GM12878 (cell line): ENCODE results near the gene LRP1. TPM values are rescaled to one million over a fixed set of nuclear protein-coding genes. Genes with fewer than 3 reads are reported as not detected.

ENCODE experiments used
- ATAC-seq: fragments of 200-7000 bp; cut with Tn5 transposase; 3 replicates; pipeline ENCODE4 v1.9.1; 2020; ENCODE audit warnings: mild to moderate bottlenecking, moderate library complexity
- BruUV-seq: library from RNA; stranded (reverse); fragments of 400-500 nt; replicated peaks from 2 replicates; lab custom pipeline; 2021; lab: Mats Ljungman, UMichigan
- CTCF ChIA-PET: fragments of 300-600 bp; sonication (Branson Sonifier 250); formaldehyde crosslinking; extraction: SDS; loops from one replicate; lab custom pipeline; 2021; ENCODE audit warnings: inconsistent platforms; lab: Yijun Ruan, JAX
- POLR2A ChIA-PET: fragments of 350-600 bp; formaldehyde crosslinking; extraction: SDS; loops from one replicate; lab custom pipeline; 2021; ENCODE audit warnings: inconsistent platforms; lab: Charles Lee
- RAD21 ChIA-PET: fragments of 300-600 bp; sonication (Branson Sonifier 250); formaldehyde crosslinking; loops from one replicate; lab custom pipeline; 2023; ENCODE audit warnings: antibody characterized with exemption; ENCODE audit not compliant: unreplicated experiment; lab: Charles Lee
- SMC1A ChIA-PET: fragments of 300-600 bp; sonication (Branson Sonifier 250); formaldehyde crosslinking; loops from one replicate; lab custom pipeline; 2023; ENCODE audit not compliant: unreplicated experiment, uncharacterized antibody; lab: Charles Lee
- DNase-seq: peaks from one replicate; pipeline ENCODE4 v3.0.0-alpha.2; 2011; ENCODE audit warnings: low read depth, low spot score
- FAIRE-seq: peaks from 3 replicates; lab custom pipeline; 2011; peaks lifted over from hg19 to GRCh38; lab: Jason Lieb, UNC
- H2AFZ ChIP-seq: 2 replicates; pipeline ENCODE4 v1.6.0; 2011; ENCODE audit warnings: low read depth, low read length, control low read depth; ENCODE audit not compliant: control insufficient read depth
- H3K27ac ChIP-seq: 2 replicates; pipeline ENCODE4 v1.5.1; 2011; ENCODE audit warnings: control low read depth; ENCODE audit not compliant: control insufficient read depth, insufficient read depth
- H3K27me3 ChIP-seq, 2 experiments: replicated peaks in 1 of 2; 2 replicates each; pipeline versions ENCODE4 v1.6.0 to v1.6.1; 2011; ENCODE audit warnings: low read length in 1 of 2; ENCODE audit not compliant: control insufficient read depth in 2 of 2, insufficient read depth in 2 of 2
- H3K36me3 ChIP-seq, 2 experiments: 2 replicates each; pipeline ENCODE4 v1.5.1; 2011; ENCODE audit warnings: low read length in 1 of 2; ENCODE audit not compliant: control insufficient read depth in 2 of 2, insufficient read depth in 2 of 2
- H3K4me1 ChIP-seq: 2 replicates; pipeline ENCODE4 v1.6.1; 2011; ENCODE audit warnings: mild to moderate bottlenecking, low read length, moderate library complexity, mixed read lengths; ENCODE audit not compliant: control insufficient read depth, insufficient read depth
- H3K4me2 ChIP-seq: 2 replicates; pipeline ENCODE4 v1.6.0; 2011; ENCODE audit warnings: control low read depth; ENCODE audit not compliant: control insufficient read depth, insufficient read depth
- H3K4me3 ChIP-seq: fragments of 200-600 bp; sonication (generic); 2 replicates; pipeline ENCODE4 v1.5.1; 2016
- H3K79me2 ChIP-seq: 2 replicates; pipeline ENCODE4 v1.6.0; 2011; ENCODE audit warnings: low read length; ENCODE audit not compliant: control insufficient read depth, insufficient read depth
- H3K9ac ChIP-seq: 2 replicates; pipeline ENCODE4 v1.8.0; 2011; ENCODE audit warnings: low read length, control low read depth, mixed read lengths; ENCODE audit not compliant: control insufficient read depth, insufficient read depth
- H3K9me3 ChIP-seq: replicated peaks from 3 replicates; pipeline ENCODE4 v1.5.1; 2011; ENCODE audit warnings: mild to moderate bottlenecking, low read length; ENCODE audit not compliant: control insufficient read depth, insufficient read depth
- H4K20me1 ChIP-seq: 2 replicates; pipeline ENCODE4 v1.6.0; 2011; ENCODE audit not compliant: control insufficient read depth, insufficient read depth
- CHD4 ChIP-seq: fragments of 200-600 bp; sonication (generic); IDR thresholded peaks from 2 replicates; pipeline ENCODE4 v1.6.1; 2016; ENCODE audit warnings: mild to moderate bottlenecking
- DPF2 ChIP-seq: fragments of 450-650 bp; IDR thresholded peaks from 2 replicates; pipeline ENCODE4 v1.6.1; 2017; ENCODE audit warnings: mild to moderate bottlenecking
- E4F1 ChIP-seq: fragments of 450-650 bp; IDR thresholded peaks from 2 replicates; pipeline ENCODE4 v1.6.1; 2018; ENCODE audit warnings: borderline replicate concordance, mild to moderate bottlenecking; ENCODE audit not compliant: partially characterized antibody
- ELK1 ChIP-seq: IDR thresholded peaks from 2 replicates; pipeline ENCODE4 v1.6.1; 2012; ENCODE audit warnings: low read depth, low read length, improper control_type of control experiment
- FOS ChIP-seq: IDR thresholded peaks from 3 replicates; pipeline ENCODE4 v1.6.1; 2011; ENCODE audit warnings: borderline replicate concordance; ENCODE audit not compliant: insufficient read length; ENCODE audit errors: extremely low read depth
- HCFC1 ChIP-seq: fragments of 150-350 bp; IDR thresholded peaks from 2 replicates; pipeline ENCODE4 v1.6.1; 2014; ENCODE audit warnings: low read length
- HDAC2 ChIP-seq: fragments of 200-600 bp; sonication (generic); IDR thresholded peaks from 2 replicates; pipeline ENCODE4 v1.6.1; 2017
- JUND ChIP-seq: IDR thresholded peaks from 2 replicates; pipeline ENCODE4 v1.6.1; 2012; ENCODE audit warnings: low read depth, mild to moderate bottlenecking, low read length, improper control_type of control experiment, moderate library complexity
- POLR2AphosphoS2 ChIP-seq: IDR thresholded peaks from 2 replicates; pipeline ENCODE4 v1.6.1; 2011; ENCODE audit warnings: low read depth, mild to moderate bottlenecking, low read length, improper control_type of control experiment, moderate library complexity
- WRNIP1 ChIP-seq: IDR thresholded peaks from 2 replicates; pipeline ENCODE4 v1.6.1; 2011; ENCODE audit warnings: low read depth, low read length, improper control_type of control experiment, borderline replicate concordance
- WGBS: methylation state at CpG from one replicate; pipeline ENCODE4 v1.1.6; 2016; ENCODE audit warnings: low lambda C conversion rate; ENCODE audit not compliant: insufficient replicate concordance, insufficient coverage; ENCODE audit errors: missing lambda C conversion rate; 5-methylcytosine and 5-hydroxymethylcytosine counted together
- in situ Hi-C: fragments of 300-500 bp; cut with MboI; formaldehyde crosslinking; loops from 9 replicates; pipeline ENCODE4 v1.14.3; 2018; ENCODE audit warnings: mixed read lengths
- intact Hi-C: fragments of 100-400 bp; cut with micrococcal nuclease; formaldehyde crosslinking; loops from one replicate; pipeline ENCODE4 v1.14.2; 2022; ENCODE audit not compliant: unreplicated experiment
- polyA plus RNA-seq, 11 experiments: library from polyadenylated mRNA; depleted of rRNA in 4 of 11; unstranded in 6 of 11; stranded (reverse) in 5 of 11; fragments of >200 nt; fragmentation: Nextera tagmentation in 4 of 11; fragmentation: Illumina TruSeq in 1 of 11; extraction: Ambion mirVana in 4 of 11; extraction: Trizol in 1 of 11; gene quantifications; 1 replicate in 1 of 11; 2 replicates in 10 of 11; pipeline versions ENCODE4 v1.2.1 to v1.2.3, GENCODE V29; 2011 to 2016; ENCODE audit warnings: inconsistent platforms in 2 of 11, missing spikeins in 2 of 11, low read depth in 1 of 11
- total RNA-seq, 4 experiments: library from RNA; depleted of rRNA in 3 of 4; stranded (reverse); fragments of >200 nt in 3 of 4; fragmentation: Illumina TruSeq in 1 of 4; extraction: Trizol in 1 of 4; gene quantifications; 2 replicates each; pipeline versions ENCODE4 v1.2.1 to v1.2.3, GENCODE V29; 2013 to 2021

The LRP1 gene
- total and polyA plus RNA-seq, 10 of the 15 experiments (the other 5 are each of a cell fraction or from before 2014, with no cell fraction given), result under 0.01 to 1.1 (median 0.20) TPM; not detected in 2

- Histone ChIP-seq H3K36me3 (no peaks in the 10 kb centered on the region), H3K4me3 (no peak overlapping the region), H3K4me2 (no peak overlapping the region), H3K27me3 (peaks cover 9 to 10% of the 10 kb centered on the region in 2 experiments; a peak in 3 of 4 replicates), H3K9ac (no peak overlapping the region), H3K27ac (no peak overlapping the region), H3K9me3 (no peaks in the 10 kb centered on the region), H2AFZ (no peak overlapping the region), H4K20me1 (no peaks in the 10 kb centered on the region), H3K79me2 (no peaks in the 10 kb centered on the region), H3K4me1 (peaks cover 9% of the 10 kb centered on the region)
- in situ Hi-C loops (loop anchor here (5.0 kb wide), 1 partner anchor 35 kb away; no protein-coding TSS in a partner anchor), intact Hi-C loops (no loop called here)
- ATAC-seq, result no peak
- FAIRE-seq, result no peak
- TF ChIP-seq DPF2, result no peak
- ChIA-PET RAD21 (interaction anchor here (1.1 kb wide), 1 partner anchor 37 kb away, joined by 4 read pairs; no protein-coding TSS in a partner anchor), SMC1A (interaction anchor here (4.2 kb wide), 1 partner anchor 30 kb away, joined by 55 read pairs; no protein-coding TSS in a partner anchor), POLR2A (no interaction called here), CTCF (interaction anchor here (2.3 to 4.7 kb wide), 5 partner anchors 17 to 240 kb away, joined by 13 to 271 read pairs (median 41); partner anchors contain the start of gene SHMT2)
- BruUV-seq, result no TSS peak
- DNase-seq, result no peak
- WGBS, result 51% methylated on average over 27 of the region's 27 CpGs
Measured at GRCh38 chr12:57211791-57212700, 83.8 kb downstream of the LRP1 start.

GRCh38 chr12:57212701-57213057 is 84.4 kb downstream of the LRP1 start:
- ATAC-seq (no peak), DNase-seq (no peak), FAIRE-seq (no peak)
- Histone ChIP-seq H3K79me2 (no peaks in the 10 kb centered on the region), H3K27me3 (peaks cover 13 to 15% of the 10 kb centered on the region in 2 experiments), H3K4me3 (no peak overlapping the region), H3K9me3 (no peaks in the 10 kb centered on the region), H3K9ac (no peak overlapping the region), H2AFZ (no peak overlapping the region), H3K36me3 (no peaks in the 10 kb centered on the region), H4K20me1 (no peaks in the 10 kb centered on the region), H3K27ac (no peak overlapping the region), H3K4me1 (peaks cover 13% of the 10 kb centered on the region), H3K4me2 (no peak overlapping the region)
- ChIA-PET CTCF (interaction anchor here (0.8 to 4.7 kb wide), 14 partner anchors 12 to 246 kb away, joined by 3 to 271 read pairs (median 14); partner anchors contain the start of genes GLI1, INHBE and SHMT2), POLR2A (interaction anchor here (0.7 to 1.5 kb wide), 4 partner anchors 17 to 251 kb away, joined by 4 to 12 read pairs (median 6); partner anchors contain the start of gene SHMT2), SMC1A (interaction anchor here (1.6 to 4.2 kb wide), 7 partner anchors 10 to 246 kb away, joined by 5 to 55 read pairs (median 9); partner anchors contain the start of genes GLI1, INHBE and SHMT2), RAD21 (interaction anchor here (0.9 to 3.6 kb wide), 11 partner anchors 10 to 242 kb away, joined by 3 to 35 read pairs (median 11); partner anchors contain the start of genes INHBE and SHMT2)
- in situ Hi-C loops, result loop anchor here (5.0 kb wide), 1 partner anchor 35 kb away; no protein-coding TSS in a partner anchor
- intact Hi-C loops, result loop anchor here (1.0 kb wide), 2 partner anchors 27 to 31 kb away; no protein-coding TSS in a partner anchor
- no TSS peak for BruUV-seq
- TF ChIP-seq JUND (no peak), E4F1 (no peak), POLR2AphosphoS2 (no peak), FOS (no peak), CHD4 (no peak), HCFC1 (no peak), WRNIP1 (no peak), ELK1 (no peak), HDAC2 (no peak)
- 53% methylated on average over 7 of the region's 7 CpGs for WGBS
